H1 (cell line): ENCODE measurements around the gene ARHGEF4. TPM values are rescaled to one million over a fixed set of nuclear protein-coding genes. Genes with fewer than 3 reads are reported as not detected.

Experiments used
- CBX8 ChIP-seq: fragments of 300-800, 300-1000 bp; sonication (generic); IDR thresholded peaks from 2 replicates; pipeline ENCODE4 v1.7.1; 2016; ENCODE audit warnings: low read depth, low read length, borderline replicate concordance
- CEBPB ChIP-seq: IDR thresholded peaks from 2 replicates; pipeline ENCODE4 v1.6.1; 2012; ENCODE audit warnings: low read depth, low read length
- CHD7 ChIP-seq: fragments of 300-600 bp; sonication (generic); IDR thresholded peaks from 2 replicates; pipeline ENCODE4 v1.7.1; 2012; ENCODE audit warnings: low read length, moderate library complexity, mild to moderate bottlenecking, inconsistent platforms; ENCODE audit not compliant: insufficient replicate concordance
- EP300 ChIP-seq, 2 experiments: IDR thresholded peaks; 1 replicate in 1 of 2; 2 replicates in 1 of 2; pipeline ENCODE4 v1.6.1; 2011 to 2012; ENCODE audit warnings: low read depth in 2 of 2, low read length in 2 of 2, mild to moderate bottlenecking in 2 of 2, borderline replicate concordance in 1 of 2, inconsistent platforms in 1 of 2, moderate library complexity in 1 of 2
- JUN ChIP-seq: IDR thresholded peaks from 2 replicates; pipeline ENCODE4 v1.6.1; 2011; ENCODE audit warnings: low read depth, mild to moderate bottlenecking, improper control_type of control experiment, low read length
- KDM4A ChIP-seq: IDR thresholded peaks from one replicate; pipeline ENCODE4 v1.7.1; 2012; ENCODE audit warnings: low read depth, mild to moderate bottlenecking, moderate library complexity, low read length, inconsistent platforms; ENCODE audit not compliant: severe bottlenecking
- PHF8 ChIP-seq: fragments of 200-600 bp; sonication (generic); conservative IDR thresholded peaks from 2 replicates; pipeline ENCODE4 v1.7.1; 2012; ENCODE audit warnings: low read depth, mild to moderate bottlenecking, inconsistent platforms, low read length, moderate library complexity
- POU5F1 ChIP-seq: IDR thresholded peaks from 2 replicates; pipeline ENCODE4 v1.6.1; 2011; ENCODE audit warnings: low read depth, mild to moderate bottlenecking, low read length, moderate library complexity
- SIRT6 ChIP-seq: IDR thresholded peaks from one replicate; pipeline ENCODE4 v1.7.1; 2012; ENCODE audit warnings: low read length, inconsistent platforms
- SRF ChIP-seq: IDR thresholded peaks from 2 replicates; pipeline ENCODE4 v1.6.1; 2011; ENCODE audit warnings: mild to moderate bottlenecking, low read depth, low read length, moderate library complexity
- TAF7 ChIP-seq: optimal IDR thresholded peaks from 2 replicates; pipeline ENCODE3; 2011; ENCODE audit warnings: low read depth, mild to moderate bottlenecking, inconsistent platforms, low read length, moderate library complexity, borderline replicate concordance
- polyA plus RNA-seq, 7 experiments: library from polyadenylated mRNA; depleted of rRNA in 3 of 7; stranded (reverse) in 5 of 7; unstranded in 2 of 7; fragments of >200 nt in 5 of 7; fragments of 200-250 nt in 2 of 7; gene quantifications; 1 replicate in 5 of 7; 2 replicates in 1 of 7; 4 replicates in 1 of 7; pipeline versions ENCODE4 v1.2.1 to v1.2.3, GENCODE V29; 2011 to 2013; ENCODE audit warnings: missing spikeins in 2 of 7, mixed read lengths in 2 of 7
- total RNA-seq: library from RNA; stranded (reverse); fragmentation: NEBNext Ultra II Directional; extraction: Animal tissue kit (Norgen Biotek cat#: 25700); gene quantifications from 2 replicates; pipeline ENCODE4 v1.2.1, GENCODE V29; 2021

The ARHGEF4 gene
- total and polyA plus RNA-seq, 2 of the 8 experiments (the other 6 are each of a cell fraction or from before 2014, with no cell fraction given), result 10.6 to 14.6 TPM

GRCh38 chr2:130825966-130826253, 10.8 kb upstream of the ARHGEF4 start (continued):
- no peak for TF ChIP-seq CHD7
- TF ChIP-seq EP300 (IDR thresholded peaks at IDR 0.05; ENCODE audit: borderline replicate concordance in 1 of 2, low read depth in 2 of 2, low read length in 2 of 2), result no peak
- no peak for TF ChIP-seq PHF8
- no peak for TF ChIP-seq CEBPB
- no peak for TF ChIP-seq CBX8
- TF ChIP-seq KDM4A, result no peak
- no peak for TF ChIP-seq POU5F1
- no peak for TF ChIP-seq SRF
- no peak for TF ChIP-seq JUN
- TF ChIP-seq TAF7, result no peak
- TF ChIP-seq SIRT6, result no peak
